NOMO-1 (cell line): ENCODE measurements around the gene NANOS3.

ENCODE experiments used
- DNase-seq, 2 experiments: peaks; one replicate each; lab custom pipeline; 2025; ENCODE audit not compliant: unreplicated experiment in 2 of 2; lab: John Stamatoyannopoulos, UW

Gene NANOS3

GRCh38 chr19:13861714-13862531 lies 15.0 kb upstream of the NANOS3 start:
- DNase-seq, result peak; percentile 82

- no peak for DNase-seq
Measured at GRCh38 chr19:13864046-13864666, 12.8 kb upstream of the NANOS3 start.

- DNase-seq, result no peak
Measured at GRCh38 chr19:13864667-13865570, 12.0 kb upstream of the NANOS3 start.

- peak in 1 of 2 experiments; percentile 21 for DNase-seq
Measured at GRCh38 chr19:13865571-13866462, 11.1 kb upstream of the NANOS3 start.

GRCh38 chr19:13866463-13867046 lies 10.4 kb upstream of the NANOS3 start:
- DNase-seq, result no peak

- no peak for DNase-seq
Measured at GRCh38 chr19:13868663-13869062, 8.3 kb upstream of the NANOS3 start.

- no peak for DNase-seq
Measured at GRCh38 chr19:13869281-13869680, 7.7 kb upstream of the NANOS3 start.

- DNase-seq, result no peak
Measured at GRCh38 chr19:13870873-13871272, 6.1 kb upstream of the NANOS3 start.

GRCh38 chr19:13872339-13872694 lies 4.6 kb upstream of the NANOS3 start:
- no peak for DNase-seq

- peak; percentile 35 to 52 for DNase-seq
Measured at GRCh38 chr19:13872695-13873389, 4.1 kb upstream of the NANOS3 start.

- no peak for DNase-seq
Measured at GRCh38 chr19:13873834-13874515, 3.0 kb upstream of the NANOS3 start.

- no peak for DNase-seq
Measured at GRCh38 chr19:13875824-13876223, 1.1 kb upstream of the NANOS3 start.

- no peak for DNase-seq
Measured at GRCh38 chr19:13877303-13877702, 369 bp downstream of the NANOS3 start.

GRCh38 chr19:13880059-13881043 lies 3.4 kb downstream of the NANOS3 start:
- DNase-seq, result peak; percentile 96 to 97

GRCh38 chr19:13881251-13881691 lies 4.3 kb downstream of the NANOS3 start:
- no peak for DNase-seq

- peak; percentile 53 to 56 for DNase-seq
Measured at GRCh38 chr19:13881692-13882418, 4.9 kb downstream of the NANOS3 start.

GRCh38 chr19:13882419-13882795 lies 5.5 kb downstream of the NANOS3 start:
- no peak for DNase-seq
